ENCODE data around the gene FLT1.

FLT1 gene

GRCh38 chr13:28271056-28271840 is 223.7 kb downstream of the FLT1 start:
- Histone ChIP-seq H3K4me1 (ENCODE audit: insufficient read depth, low read length, severe bottlenecking) (peaks cover 16% of the 10 kb centered on the region), H2AFZ (ENCODE audit: low read length) (no peak overlapping the region), H4K20me1 (ENCODE audit: insufficient read depth, low read length) (no peaks in the 10 kb centered on the region), H3K4me2 (ENCODE audit: low read length) (no peak overlapping the region), H3K36me3 (ENCODE audit: insufficient read depth, low read length) (peaks cover 30% of the 10 kb centered on the region), H3K27me3 (ENCODE audit: insufficient read depth, low read length) (no peaks in the 10 kb centered on the region), H3F3A (ENCODE audit: insufficient read depth, low read length) (no peaks in the 10 kb centered on the region), H3K4me3 (ENCODE audit: low read depth, low read length, poor library complexity, severe bottlenecking) (no peak overlapping the region), H3K9me3 (ENCODE audit: low read length) (no peaks in the 10 kb centered on the region), H3K9ac (ENCODE audit: low read length) (no peak overlapping the region), H3K27ac (ENCODE audit: low read depth, low read length, poor library complexity, severe bottlenecking) (no peak overlapping the region), H3K79me2 (ENCODE audit: insufficient read depth, low read length) (no peaks in the 10 kb centered on the region), H3K9me2 (ENCODE audit: low read depth, low read length) (no peaks in the 10 kb centered on the region)
- no peak for TF ChIP-seq CTCF (IDR thresholded peaks at IDR 0.05; ENCODE audit: low read length)
- TF ChIP-seq EZH2 (IDR thresholded peaks at IDR 0.05; ENCODE audit: borderline replicate concordance, low read length) = no peak

GRCh38 chr13:28268800-28269223 is 226.1 kb downstream of the FLT1 start:
- H3K4me2 ChIP-seq (ENCODE audit: low read length) = no peak overlapping the region

GRCh38 chr13:28267497-28267896 is 227.4 kb downstream of the FLT1 start:
- no peak overlapping the region for H2AFZ ChIP-seq (ENCODE audit: low read length)
- no peaks in the 10 kb centered on the region for H3K9me2 ChIP-seq (ENCODE audit: low read depth, low read length)
- TF ChIP-seq EZH2 (IDR thresholded peaks at IDR 0.05; ENCODE audit: borderline replicate concordance, low read length) (no peak), CTCF (IDR thresholded peaks at IDR 0.05; ENCODE audit: low read length) (no peak)
- no peak overlapping the region for H3K9ac ChIP-seq (ENCODE audit: low read length)
- no peak overlapping the region for H3K4me3 ChIP-seq (ENCODE audit: low read depth, low read length, poor library complexity, severe bottlenecking)
- no peaks in the 10 kb centered on the region for H3F3A ChIP-seq (ENCODE audit: insufficient read depth, low read length)
- H4K20me1 ChIP-seq (ENCODE audit: insufficient read depth, low read length) = no peaks in the 10 kb centered on the region
- H3K79me2 ChIP-seq (ENCODE audit: insufficient read depth, low read length) = no peaks in the 10 kb centered on the region
- H3K4me2 ChIP-seq (ENCODE audit: low read length) = no peak overlapping the region
- no peaks in the 10 kb centered on the region for H3K27me3 ChIP-seq (ENCODE audit: insufficient read depth, low read length)
- H3K4me1 ChIP-seq (ENCODE audit: insufficient read depth, low read length, severe bottlenecking) = peaks cover 16% of the 10 kb centered on the region
- no peaks in the 10 kb centered on the region for H3K9me3 ChIP-seq (ENCODE audit: low read length)
- no peak overlapping the region for H3K27ac ChIP-seq (ENCODE audit: low read depth, low read length, poor library complexity, severe bottlenecking)
- peaks cover 47% of the 10 kb centered on the region for H3K36me3 ChIP-seq (ENCODE audit: insufficient read depth, low read length)

More at GRCh38 chr13:28268800-28269223, 226.1 kb downstream of the FLT1 start:
- no peaks in the 10 kb centered on the region for H3K27me3 ChIP-seq (ENCODE audit: insufficient read depth, low read length)
- no peak overlapping the region for H2AFZ ChIP-seq (ENCODE audit: low read length)
- no peak overlapping the region for H3K9ac ChIP-seq (ENCODE audit: low read length)
- H4K20me1 ChIP-seq (ENCODE audit: insufficient read depth, low read length) = no peaks in the 10 kb centered on the region
- no peaks in the 10 kb centered on the region for H3K9me3 ChIP-seq (ENCODE audit: low read length)
- no peaks in the 10 kb centered on the region for H3F3A ChIP-seq (ENCODE audit: insufficient read depth, low read length)
- no peak overlapping the region for H3K4me3 ChIP-seq (ENCODE audit: low read depth, low read length, poor library complexity, severe bottlenecking)
- H3K79me2 ChIP-seq (ENCODE audit: insufficient read depth, low read length) = no peaks in the 10 kb centered on the region
- H3K9me2 ChIP-seq (ENCODE audit: low read depth, low read length) = no peaks in the 10 kb centered on the region
- TF ChIP-seq CTCF (IDR thresholded peaks at IDR 0.05; ENCODE audit: low read length) (no peak), EZH2 (IDR thresholded peaks at IDR 0.05; ENCODE audit: borderline replicate concordance, low read length) (no peak)
- peaks cover 16% of the 10 kb centered on the region for H3K4me1 ChIP-seq (ENCODE audit: insufficient read depth, low read length, severe bottlenecking)
- H3K27ac ChIP-seq (ENCODE audit: low read depth, low read length, poor library complexity, severe bottlenecking) = peak overlapping the region; percentile 57
- peaks cover 38% of the 10 kb centered on the region for H3K36me3 ChIP-seq (ENCODE audit: insufficient read depth, low read length)

Measured in OCI-LY1 (cell line).